AG08396 (cell line): Measurements from ENCODE around the gene SLC66A2.
"Not testable (repeated sequence)": the region's sequence is repeated elsewhere in the genome, so short reads cannot be mapped to it uniquely, and the experiment has no call there.

Source experiments
- DNase-seq: peaks from one replicate; pipeline ENCODE4 v3.0.0; 2012; ENCODE audit warnings: low spot score, mixed read lengths

Gene SLC66A2

DNA sequence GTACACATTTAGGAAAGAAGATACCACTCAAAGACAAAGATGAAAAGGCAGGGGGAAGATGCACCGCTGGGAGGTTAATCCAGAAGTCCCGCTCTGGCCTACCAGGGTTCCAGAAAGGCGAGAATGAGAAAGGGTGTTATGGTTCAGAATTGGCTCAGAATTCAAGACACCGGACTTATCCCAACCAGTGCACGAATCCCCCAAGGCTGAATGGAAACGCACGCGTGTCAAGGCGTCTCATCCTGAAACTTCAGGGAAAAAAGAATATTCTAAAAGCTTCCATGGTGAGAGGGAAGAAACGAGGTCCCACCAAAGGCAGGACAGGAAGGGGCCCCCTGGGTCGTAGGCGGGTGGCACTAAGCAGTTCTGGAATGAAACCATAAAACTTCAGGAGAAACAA is 71.9 kb downstream of the SLC66A2 start:
- DNase-seq, result no peak

DNA sequence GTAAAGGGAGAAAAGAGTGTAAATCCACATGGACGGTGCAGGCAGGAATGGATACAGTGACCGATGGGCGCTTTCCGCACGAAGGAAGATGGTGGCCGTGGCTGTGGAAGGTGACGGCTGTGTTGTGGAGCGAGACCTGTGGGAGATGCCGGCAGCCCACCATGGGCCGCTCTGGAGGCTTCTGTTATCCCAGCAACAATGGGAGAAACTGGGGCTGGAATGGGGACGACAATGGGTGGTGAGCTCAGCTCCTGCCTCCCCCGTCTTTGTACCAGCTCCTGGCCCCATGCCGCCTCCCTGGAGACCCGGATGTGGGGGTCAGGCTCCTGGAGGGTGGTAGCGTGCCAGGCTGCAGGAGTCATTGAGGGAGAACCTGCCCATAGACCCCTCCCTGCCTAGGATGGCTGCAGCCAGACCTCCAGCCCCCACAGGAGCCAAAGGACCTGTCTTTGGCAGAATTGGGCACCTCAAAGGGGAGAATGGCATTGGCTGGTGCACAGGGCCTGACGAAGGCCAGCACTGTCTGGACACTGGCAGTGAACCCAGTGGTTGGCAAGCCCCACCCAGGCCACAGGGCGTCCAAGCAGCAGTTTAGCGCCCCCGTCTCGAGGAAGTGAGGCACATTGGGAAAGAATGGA is 72.6 kb downstream of the SLC66A2 start:
- DNase-seq, result no peak

DNA sequence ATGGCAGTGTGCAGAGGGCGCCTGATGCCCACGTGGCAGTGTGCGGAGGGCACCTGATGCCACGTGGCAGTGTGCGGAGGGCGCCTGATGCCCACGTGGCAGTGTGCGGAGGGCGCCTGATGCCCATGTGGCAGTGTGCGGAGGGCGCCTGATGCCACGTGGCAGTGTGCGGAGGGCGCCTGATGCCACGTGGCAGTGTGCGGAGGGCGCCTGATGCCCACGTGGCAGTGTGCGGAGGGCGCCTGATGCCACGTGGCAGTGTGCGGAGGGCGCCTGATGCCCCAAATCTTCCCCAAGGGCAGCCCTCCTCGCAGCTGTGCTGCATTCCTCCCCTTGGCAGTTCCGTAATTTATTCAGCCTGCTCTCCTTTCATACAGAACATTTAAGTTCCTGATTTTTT is 73.2 kb downstream of the SLC66A2 start:
- not testable (repeated sequence) for DNase-seq

DNA sequence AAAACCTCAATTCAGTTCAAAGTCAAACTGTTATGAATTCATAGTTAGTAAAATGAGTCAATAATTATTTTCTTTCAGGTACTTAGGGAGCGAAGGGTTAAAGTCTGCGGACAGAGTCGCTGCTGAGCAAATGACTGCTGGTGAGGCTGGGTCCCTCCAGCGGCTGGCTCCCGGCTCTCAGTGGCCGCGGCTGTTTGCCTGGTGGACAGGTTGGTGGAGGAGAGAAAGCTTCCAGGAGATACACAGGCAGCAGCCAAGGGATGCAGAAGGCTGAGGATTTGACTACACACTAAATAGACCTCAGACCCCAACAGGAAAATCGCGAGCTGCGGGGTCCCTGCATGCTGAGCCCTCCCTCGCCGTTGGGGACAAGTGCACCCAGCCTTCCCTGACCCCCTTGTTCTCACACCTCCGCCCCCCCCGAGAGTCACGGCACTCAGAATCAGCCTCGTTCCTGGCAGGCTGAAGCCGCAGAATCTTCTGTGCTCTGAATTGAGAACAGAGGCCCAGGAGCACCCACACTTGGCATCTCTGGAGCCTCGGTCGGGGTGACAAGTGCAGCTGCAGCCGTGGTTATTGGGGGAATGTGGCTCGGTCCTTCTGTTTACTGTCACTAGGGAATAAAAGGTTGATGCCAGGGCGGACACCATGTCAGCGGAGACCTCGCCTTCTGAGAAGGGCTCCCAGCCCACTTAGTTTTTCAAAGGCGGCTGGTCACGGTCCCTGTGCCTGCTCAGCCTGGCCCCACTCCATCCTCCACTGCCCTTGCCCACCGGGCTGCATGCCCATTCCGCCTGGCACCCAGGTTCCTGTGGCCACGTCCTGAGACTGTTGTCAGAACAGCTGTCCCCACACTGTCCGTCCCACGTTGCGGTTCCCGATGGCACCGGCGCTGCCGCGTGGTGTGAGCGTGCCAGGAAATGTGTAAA is 74.0 kb downstream of the SLC66A2 start:
- no peak for DNase-seq

DNA sequence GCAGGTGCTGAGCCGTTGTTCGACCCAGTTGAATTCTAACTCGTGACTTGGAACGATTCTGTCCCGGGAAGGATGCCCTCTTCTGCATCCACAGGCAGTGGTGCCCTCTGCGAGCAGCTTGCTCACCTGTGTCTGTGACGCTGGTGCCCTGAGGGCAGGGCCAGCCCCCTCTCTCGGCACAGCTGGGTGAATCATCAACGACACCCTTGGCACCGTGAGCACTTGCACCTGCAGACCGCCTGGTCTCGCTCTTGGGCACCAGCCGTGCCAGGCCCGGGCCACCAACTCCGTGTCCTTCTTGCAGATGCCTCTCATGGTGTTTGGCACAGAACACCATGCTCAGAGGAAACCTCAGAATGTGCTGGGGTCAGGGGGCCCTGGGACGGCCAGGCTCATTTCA is 75.0 kb downstream of the SLC66A2 start:
- no peak for DNase-seq

DNA sequence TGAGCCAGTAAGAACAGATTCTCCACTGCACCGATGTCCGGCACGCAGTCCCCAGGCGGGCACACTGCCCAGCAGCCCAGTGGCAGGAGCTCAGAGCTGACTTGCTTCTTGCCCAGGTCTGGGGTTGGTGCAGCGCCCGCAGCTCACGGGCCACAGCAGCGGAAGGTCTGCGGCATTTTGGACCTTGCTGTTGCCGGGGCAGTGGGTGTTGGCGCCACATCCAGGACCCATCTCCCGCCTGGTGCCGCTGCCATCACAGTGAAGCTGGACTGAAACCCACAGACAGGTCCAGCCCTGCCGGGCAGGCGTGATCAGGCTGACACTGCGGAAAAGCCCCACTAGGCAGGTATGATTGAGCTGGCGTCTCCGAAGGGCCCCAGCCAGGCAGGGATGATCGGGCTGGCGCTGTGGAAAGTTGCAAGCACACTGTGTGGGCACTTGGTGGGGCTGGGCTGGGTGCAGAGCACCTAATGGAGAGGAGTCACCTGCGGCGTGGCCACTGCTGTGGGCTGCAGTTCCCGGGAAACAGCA is 75.5 kb downstream of the SLC66A2 start:
- no peak for DNase-seq

DNA sequence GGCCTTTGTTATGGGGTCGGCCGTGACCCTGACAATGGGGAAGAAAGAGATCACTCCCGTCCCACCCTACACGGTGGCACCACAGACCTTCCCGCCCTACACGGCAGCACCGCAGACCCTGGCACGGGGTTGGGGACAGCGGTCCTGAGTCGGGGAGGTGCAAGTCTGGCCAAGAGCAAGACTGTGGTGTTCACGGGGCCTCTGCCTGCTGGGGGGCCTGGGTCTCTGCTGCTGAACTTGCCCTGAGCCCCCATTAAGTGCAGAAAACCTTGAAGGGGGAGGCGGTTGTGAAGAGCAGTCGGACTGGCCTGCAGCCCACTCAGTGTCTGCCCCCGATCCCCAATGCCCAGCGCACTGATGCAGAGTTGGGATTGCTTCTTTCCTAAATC is 75.9 kb downstream of the SLC66A2 start:
- DNase-seq, result no peak

DNA sequence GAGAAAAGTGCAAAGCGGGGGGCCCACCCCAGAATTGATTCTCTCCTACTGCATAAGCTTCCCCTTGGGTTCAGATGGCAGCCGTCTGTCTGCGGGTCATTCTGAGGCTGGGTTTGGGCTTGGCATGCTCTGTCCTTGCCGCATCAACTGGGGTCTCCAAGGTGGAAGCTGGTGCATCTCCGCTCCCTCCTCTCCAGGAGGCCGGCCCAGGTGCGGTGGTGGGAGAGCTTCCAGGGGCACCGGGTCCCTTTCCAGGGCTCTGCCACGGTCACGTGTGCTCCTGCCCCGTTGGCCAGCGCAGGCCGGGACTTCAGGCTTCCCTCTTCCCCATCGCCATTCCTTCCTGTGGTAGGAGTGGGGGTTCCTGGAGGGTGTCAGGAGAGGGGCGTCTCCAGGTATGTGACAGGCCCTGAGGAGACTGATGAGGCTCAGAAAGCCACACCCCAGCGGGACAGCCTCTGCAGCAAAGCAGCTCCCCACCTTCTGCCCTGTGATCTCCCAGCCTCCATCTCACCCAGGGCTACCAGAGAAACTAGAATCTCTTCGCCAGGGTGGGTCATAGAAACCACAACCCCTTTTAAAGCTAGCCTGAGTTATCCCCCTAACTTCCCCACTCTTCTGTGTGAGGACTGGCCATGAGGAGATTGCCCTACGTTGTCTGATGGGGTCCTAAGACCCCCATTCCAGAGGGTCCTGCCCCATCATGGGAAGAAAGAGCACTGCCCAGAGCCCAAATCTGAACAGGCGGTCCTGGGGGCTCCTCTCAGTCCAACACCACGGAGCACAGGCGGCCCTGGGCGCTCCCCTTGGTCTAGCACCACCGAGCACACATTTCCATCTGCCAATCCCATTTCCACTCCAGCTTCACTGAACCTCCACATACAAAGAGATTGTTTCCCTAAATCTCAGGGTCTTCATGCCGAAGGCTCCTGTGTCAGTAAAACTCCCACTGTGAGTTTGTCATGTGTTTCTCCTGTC is 76.6 kb downstream of the SLC66A2 start:
- no peak for DNase-seq

DNA sequence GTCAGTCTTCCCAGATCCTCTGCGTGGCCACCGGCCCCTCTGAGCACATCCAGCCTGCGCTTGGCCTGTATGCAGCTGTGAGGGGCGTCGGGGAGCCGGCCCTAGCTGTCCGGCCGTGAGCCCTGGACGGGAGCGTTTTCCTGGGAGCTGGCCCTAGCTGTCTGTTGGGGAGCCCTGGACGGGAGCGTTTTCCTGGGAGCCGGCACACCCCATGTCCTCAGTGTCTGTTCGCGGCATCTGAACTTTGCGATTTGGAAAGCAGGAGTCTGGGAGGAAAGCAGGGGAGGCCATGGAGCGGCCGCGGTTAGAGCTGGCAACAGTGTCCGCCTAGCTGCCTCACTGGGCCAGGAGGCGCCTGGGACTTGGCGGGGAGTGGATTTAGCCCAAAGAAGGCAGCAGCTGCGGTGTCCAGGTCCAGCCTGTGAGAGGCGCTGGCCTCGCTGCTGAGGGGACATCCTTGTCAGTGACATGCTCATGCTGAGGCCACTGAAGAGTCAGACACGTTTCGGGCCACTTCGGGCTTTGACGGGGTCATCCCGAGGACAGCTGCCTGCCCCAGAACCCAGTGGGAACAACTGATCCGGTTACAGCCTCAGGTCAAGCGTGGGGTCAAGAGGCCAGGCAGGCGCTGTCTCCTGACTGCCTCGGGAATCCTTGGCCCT is 77.9 kb downstream of the SLC66A2 start:
- DNase-seq, result no peak

DNA sequence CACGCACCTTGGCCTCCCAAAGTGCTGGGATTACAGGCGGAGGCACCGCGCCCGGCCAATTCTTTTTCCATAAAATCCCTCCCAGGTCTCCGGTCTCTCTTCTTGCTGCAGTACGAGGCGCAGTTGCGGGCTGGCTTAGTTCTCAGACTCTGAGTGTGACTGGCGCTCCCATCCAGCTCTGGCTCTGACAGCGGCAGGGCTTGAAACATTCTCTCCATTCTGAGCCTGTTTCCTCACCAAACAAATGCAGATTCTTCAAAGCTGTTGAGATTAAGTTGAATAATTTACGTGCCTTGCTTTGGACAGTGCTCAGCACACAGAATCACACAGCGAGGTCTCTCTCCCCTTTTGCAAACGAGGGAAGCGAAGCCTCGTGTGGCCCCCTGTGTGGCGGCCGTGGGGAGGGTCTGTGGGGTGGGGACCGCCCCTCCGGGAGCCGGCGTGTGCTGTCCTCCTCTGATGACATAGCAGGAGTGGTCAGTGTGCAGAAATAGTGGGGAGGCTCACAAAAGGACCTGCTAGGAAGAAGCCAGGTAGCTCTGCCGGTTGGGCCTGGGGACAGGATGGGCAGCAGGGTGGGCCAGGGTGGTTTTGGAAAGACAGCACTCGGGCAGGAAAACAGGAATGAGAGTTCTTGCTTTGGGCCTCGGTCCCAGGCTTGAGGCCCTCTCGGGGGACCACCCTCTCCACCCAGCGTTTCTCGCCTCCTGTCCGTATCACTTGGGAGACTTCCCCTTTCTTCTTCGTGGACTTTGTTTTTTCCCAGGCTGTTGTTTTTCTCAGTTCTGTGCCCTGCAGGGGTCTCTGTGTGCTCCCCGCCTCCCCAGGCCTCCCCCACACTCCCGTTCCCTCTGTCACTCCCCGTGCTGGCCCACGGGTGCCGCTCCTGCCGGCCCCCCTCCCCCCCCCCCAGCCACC is 78.7 kb downstream of the SLC66A2 start:
- DNase-seq, result no peak

DNA sequence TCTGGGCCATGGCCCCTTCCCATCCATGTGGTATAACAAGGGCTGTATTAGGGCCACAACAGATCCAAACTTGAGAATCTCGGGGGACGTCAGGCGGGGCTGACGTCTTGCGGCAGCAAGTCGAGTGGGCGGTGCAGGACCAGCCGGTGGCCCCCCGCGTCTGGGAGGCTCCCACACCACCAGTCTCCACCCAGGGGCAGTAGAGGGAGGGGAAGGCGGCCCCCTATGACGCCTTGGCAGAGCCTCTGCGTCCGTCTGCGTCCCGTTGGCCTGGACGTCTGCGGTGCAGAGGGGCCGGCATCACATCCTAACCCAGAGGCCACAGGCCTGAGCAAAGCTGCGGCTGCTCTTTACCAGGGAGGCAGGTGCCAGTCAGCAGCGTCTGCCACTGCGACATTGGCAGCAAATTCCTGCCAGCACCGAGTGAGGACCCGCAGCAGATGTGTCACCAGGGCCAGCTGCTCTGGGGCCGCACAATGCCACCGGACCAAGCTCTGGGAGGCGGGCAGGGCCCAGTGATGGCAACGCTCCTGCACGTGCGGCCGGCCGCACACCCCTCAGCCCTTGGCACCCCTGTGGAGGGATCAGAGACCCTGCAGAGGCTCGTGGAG is 79.9 kb downstream of the SLC66A2 start:
- no peak for DNase-seq

DNA sequence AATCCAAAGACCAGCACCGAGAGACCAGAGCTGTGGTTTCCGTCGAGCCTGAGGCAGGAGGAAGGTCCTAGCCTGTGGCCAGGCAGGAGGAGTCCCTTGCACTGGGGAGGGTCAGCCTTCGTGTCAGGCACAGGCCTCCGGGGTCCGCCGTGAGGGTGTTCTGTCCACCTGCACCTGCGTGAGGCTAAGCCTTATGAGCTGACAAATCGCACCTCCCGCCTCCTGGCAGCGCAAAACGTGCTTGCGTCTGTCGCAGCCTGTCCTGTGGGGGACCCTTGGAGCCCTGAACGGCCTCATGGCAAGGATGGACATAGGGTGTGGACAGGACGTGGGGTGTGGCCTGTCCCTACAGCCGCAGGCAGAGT is 80.4 kb downstream of the SLC66A2 start:
- no peak for DNase-seq

DNA sequence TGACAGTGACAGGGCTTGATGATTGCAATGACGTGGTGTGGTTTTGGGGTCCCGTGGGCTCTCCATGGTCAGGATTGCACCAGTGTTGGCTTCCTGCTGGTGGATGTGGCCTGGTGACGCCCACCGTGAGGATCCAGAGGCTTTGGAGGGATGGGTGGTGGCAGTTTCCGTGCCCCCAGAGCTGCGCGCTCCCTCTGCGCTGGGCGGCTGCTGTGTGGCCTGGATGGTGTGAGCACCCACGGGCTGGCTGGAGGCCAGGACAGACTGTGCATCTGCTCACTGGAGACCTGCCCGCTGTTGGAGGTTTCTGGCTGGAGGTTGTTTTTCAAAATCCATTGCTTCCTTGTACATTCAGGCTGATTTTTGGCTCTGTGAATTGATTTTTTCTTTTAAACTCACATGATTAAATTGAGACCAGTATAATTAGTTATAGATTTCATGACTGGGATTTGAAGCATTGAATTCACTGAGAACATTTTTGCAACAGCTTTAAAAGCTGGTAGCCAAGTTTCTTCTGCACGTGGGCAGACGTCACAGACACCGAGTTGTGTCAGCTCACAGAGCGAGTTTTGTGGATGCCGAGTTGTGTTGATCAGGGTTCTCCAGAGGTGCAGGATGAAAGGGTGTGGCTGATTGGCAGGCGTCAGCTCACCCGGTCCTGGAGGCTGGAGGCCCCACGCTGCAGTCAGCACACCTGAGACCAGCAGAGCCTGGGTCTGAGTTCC is 81.0 kb downstream of the SLC66A2 start:
- DNase-seq, result no peak

DNA sequence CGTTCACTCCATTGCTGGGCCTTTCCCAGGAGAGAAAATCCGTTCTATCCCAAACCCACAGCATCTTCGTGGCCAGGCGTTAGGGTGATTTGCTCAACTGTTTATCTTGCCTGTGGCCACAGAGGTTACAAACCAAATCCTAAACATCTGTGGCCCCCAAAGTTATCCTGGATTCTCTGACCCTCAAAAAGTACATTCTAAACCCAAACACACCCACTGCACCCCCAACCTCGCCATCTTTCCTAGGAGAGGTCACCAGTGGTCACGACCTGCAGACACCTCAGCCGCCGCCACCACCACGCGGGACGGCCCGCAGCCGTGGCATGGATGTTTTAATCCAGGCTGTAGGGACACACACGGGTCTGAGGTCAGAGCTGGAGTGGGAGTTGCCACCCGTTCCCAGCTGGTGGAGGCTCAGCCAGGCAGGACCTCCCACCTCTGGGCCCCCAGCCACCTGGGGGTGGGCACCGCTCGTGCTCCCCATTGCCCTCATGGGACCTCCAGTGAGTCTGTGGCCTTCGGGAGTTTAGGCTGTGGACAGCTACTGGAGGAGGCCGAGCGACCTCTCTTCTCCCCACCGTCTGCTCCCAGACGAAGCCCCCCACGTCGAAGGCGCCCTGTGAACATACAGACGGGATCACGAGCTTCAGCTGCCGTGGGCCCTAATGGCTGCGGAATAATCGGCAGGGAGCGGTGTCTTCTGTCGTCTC is 81.7 kb downstream of the SLC66A2 start:
- DNase-seq, result no peak

DNA sequence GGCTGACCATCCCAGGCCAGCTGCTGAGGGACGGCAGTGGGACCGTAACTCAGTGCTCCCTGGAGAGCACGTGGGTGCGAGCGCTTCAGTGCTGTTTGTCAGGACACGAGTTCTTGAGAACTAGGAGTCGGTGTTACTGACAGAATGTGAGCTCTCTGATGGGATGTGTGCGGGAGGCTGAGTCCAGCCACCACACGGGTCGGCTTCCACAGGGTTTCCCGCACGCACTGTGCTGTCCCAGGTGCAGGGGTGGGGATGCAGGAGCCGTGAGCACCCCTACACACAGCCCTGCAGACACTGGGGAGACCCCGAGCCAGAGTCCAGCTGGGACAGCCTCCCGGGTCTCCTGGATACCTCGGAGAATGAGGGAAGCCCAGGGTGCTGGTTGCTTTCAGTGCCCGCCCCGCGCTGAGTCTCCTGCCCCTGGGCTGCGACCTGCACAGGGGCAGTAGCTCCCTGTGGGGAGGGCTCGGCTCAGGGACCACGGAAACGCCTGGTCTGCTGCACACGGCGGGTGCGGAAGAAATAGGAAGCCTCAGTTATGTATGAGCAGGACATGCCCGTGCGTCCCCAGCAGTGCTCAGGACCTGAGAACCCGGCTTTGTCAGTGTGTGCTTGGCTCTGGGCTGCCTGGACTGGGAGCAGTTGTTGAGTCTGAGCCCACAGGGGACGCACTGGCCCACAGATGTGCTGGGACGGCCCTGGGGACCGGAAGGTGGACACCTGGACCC is 82.5 kb downstream of the SLC66A2 start:
- DNase-seq, result no peak

DNA sequence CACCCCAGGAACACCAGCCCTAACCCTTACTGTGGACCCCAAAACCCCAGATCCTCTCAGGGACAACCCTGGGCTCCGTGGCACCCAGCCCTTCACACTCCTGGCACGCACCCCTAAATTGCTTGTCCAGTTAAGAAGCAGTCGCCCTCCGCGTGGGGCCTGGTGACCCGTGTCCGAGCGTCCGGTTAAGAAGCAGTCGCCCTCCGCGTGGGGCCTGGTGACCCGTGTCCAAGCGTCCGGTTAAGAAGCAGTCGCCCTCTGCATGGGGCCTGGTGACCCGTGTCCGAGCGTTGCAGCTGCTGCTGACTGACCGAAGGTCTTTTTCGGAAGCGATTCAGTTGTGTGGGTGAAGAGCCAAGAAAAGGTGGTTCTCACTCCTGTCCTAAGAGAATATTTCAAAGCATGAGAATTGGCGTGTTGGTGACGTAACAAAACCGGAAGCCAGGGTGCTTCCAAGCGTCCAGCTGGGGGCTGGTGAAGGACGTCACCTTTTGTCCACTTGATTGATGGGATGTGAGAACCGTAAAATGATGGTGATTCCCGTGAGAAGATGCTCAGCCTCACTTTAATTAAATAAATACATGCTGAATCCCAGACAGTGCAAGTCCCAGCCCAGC is 83.2 kb downstream of the SLC66A2 start:
- no peak for DNase-seq

DNA sequence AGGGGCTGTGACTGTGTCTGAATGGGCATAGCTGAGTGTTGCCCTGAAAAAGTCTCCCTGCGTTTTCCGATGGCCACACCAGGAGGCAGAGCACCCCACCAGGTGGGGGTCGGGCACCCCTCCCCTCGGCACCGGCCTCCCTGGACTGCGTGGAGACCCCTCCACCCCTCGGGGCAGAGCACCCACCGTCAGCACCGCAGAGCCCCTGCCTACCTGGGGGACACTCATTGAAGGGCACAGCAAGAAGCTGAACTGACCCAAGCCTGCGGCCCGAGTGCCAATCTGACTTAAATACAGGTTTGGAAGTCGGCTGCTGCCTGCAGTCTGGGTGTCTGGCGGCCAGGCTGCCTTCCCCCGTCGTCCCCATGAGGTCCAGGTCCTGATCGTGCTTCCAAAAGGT is 83.8 kb downstream of the SLC66A2 start:
- no peak for DNase-seq
